Astrocyte (in vitro differentiated cells and primary cell): Measurements from ENCODE around the gene SGPL1. TPM values are rescaled to one million over a fixed set of nuclear protein-coding genes. Genes with fewer than 3 reads are reported as not detected.

ENCODE experiments used
- DNase-seq: peaks from one replicate; pipeline ENCODE4 v3.0.0-alpha.2; 2010; ENCODE audit warnings: low read depth
- FAIRE-seq: peaks from 2 replicates; lab custom pipeline; 2011; peaks lifted over from hg19 to GRCh38; lab: Jason Lieb, UNC
- H2AFZ ChIP-seq: 2 replicates; pipeline ENCODE4 v1.6.0; 2012; ENCODE audit warnings: low read depth, low read length, inconsistent platforms
- H3K27ac ChIP-seq: 2 replicates; pipeline ENCODE4 v1.5.1; 2011; ENCODE audit warnings: low read depth, low read length, inconsistent platforms
- H3K27me3 ChIP-seq: 2 replicates; pipeline ENCODE4 v1.6.0; 2011; ENCODE audit warnings: low read length, inconsistent platforms; ENCODE audit not compliant: insufficient read depth
- H3K36me3 ChIP-seq: 2 replicates; pipeline ENCODE4 v1.5.1; 2011; ENCODE audit warnings: low read length, inconsistent platforms; ENCODE audit not compliant: insufficient read depth
- H3K4me1 ChIP-seq: 2 replicates; pipeline ENCODE4 v1.5.1; 2011; ENCODE audit warnings: low read length, inconsistent platforms; ENCODE audit not compliant: insufficient read depth
- H3K4me2 ChIP-seq: 2 replicates; pipeline ENCODE4 v1.6.0; 2012; ENCODE audit warnings: low read length, inconsistent platforms
- H3K4me3 ChIP-seq: 2 replicates; pipeline ENCODE4 v1.5.1; 2011; ENCODE audit warnings: low read depth, mild to moderate bottlenecking, low read length, inconsistent platforms; ENCODE audit not compliant: insufficient read depth
- H3K79me2 ChIP-seq: 2 replicates; pipeline ENCODE4 v1.6.0; 2012; ENCODE audit warnings: mild to moderate bottlenecking, low read length, inconsistent platforms; ENCODE audit not compliant: insufficient read depth
- H3K9ac ChIP-seq: 2 replicates; pipeline ENCODE4 v1.6.0; 2012; ENCODE audit warnings: mild to moderate bottlenecking, low read length, inconsistent platforms
- H3K9me3 ChIP-seq: 2 replicates; pipeline ENCODE4 v1.5.1; 2012; ENCODE audit warnings: low read depth, mild to moderate bottlenecking, low read length, inconsistent platforms; ENCODE audit not compliant: insufficient read depth
- H4K20me1 ChIP-seq: 2 replicates; pipeline ENCODE4 v1.6.0; 2012; ENCODE audit warnings: low read length, inconsistent platforms; ENCODE audit not compliant: insufficient read depth
- H3K27ac Mint-ChIP-seq: one replicate; pipeline ENCODE4 v1.8.0; 2021; ENCODE audit warnings: mild to moderate bottlenecking, mixed read lengths; ENCODE audit not compliant: unreplicated experiment
- H3K27me3 Mint-ChIP-seq: one replicate; pipeline ENCODE4 v1.8.0; 2021; ENCODE audit warnings: low read depth, mixed read lengths; ENCODE audit not compliant: unreplicated experiment
- H3K36me3 Mint-ChIP-seq: one replicate; pipeline ENCODE4 v1.8.0; 2021; ENCODE audit warnings: low read depth, mixed read lengths; ENCODE audit not compliant: unreplicated experiment
- H3K4me1 Mint-ChIP-seq: one replicate; pipeline ENCODE4 v1.8.0; 2021; ENCODE audit warnings: low read depth, mixed read lengths; ENCODE audit not compliant: unreplicated experiment
- H3K4me3 Mint-ChIP-seq: one replicate; pipeline ENCODE4 v1.8.0; 2021; ENCODE audit warnings: mild to moderate bottlenecking, moderate library complexity, mixed read lengths; ENCODE audit not compliant: unreplicated experiment
- H3K9me3 Mint-ChIP-seq: one replicate; pipeline ENCODE4 v1.8.0; 2021; ENCODE audit warnings: mild to moderate bottlenecking, mixed read lengths; ENCODE audit not compliant: unreplicated experiment
- EZH2 ChIP-seq: IDR thresholded peaks from 2 replicates; pipeline ENCODE4 v1.6.1; 2012; ENCODE audit warnings: mild to moderate bottlenecking, low read length, inconsistent platforms; ENCODE audit not compliant: insufficient read depth
- total RNA-seq: library from RNA; stranded (reverse); gene quantifications from 2 replicates; pipeline ENCODE4 v1.2.1, GENCODE V29; 2021
- TF ChIP-seq, protein P1 (sequence below): IDR thresholded peaks from 2 replicates; pipeline ENCODE4 v1.5.1; 2011; ENCODE audit warnings: low read depth, mild to moderate bottlenecking, inconsistent platforms, low read length, moderate library complexity; ENCODE audit not compliant: insufficient read depth

SGPL1 gene
- total RNA-seq, 1 donor from 2014 or later = 101 TPM

DNA sequence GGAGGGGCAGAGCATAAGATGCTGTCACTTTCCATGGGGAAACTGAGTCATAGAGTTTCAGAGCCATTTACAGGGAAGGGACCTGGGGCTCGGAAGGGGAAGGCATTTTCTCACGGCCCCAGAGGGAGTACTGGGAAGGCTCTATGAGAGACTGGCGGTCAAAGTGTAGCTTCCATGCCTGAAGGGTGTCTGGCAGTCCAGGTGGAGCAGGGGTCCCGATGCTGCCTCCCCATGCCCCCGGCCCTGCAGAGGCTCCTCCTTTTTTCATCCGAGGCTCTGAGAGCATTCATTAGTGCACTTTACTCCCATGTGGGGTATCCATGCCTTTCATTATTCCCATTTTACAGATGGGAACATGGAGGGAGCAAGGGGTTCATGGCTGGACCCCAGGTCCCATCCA lies 100.5 kb downstream of the SGPL1 start:
- Histone ChIP-seq H3K4me1 (no peaks in the 10 kb centered on the region), H3K4me3 (no peak overlapping the region), H3K9me3 (no peaks in the 10 kb centered on the region), H3K27ac (no peak overlapping the region), H3K36me3 (no peaks in the 10 kb centered on the region), H3K79me2 (no peaks in the 10 kb centered on the region), H3K9ac (no peak overlapping the region), H2AFZ (no peak overlapping the region), H3K4me2 (no peak overlapping the region), H4K20me1 (no peaks in the 10 kb centered on the region), H3K27me3 (peaks cover 45% of the 10 kb centered on the region)
- H3K27ac Mint-ChIP-seq = no peak overlapping the region
- FAIRE-seq (no peak), DNase-seq (no peak)
- peaks cover 1% of the 10 kb centered on the region for H3K4me1 Mint-ChIP-seq
- no peaks in the 10 kb centered on the region for H3K36me3 Mint-ChIP-seq
- TF ChIP-seq EZH2 = no peak
- TF ChIP-seq, protein P1, sequence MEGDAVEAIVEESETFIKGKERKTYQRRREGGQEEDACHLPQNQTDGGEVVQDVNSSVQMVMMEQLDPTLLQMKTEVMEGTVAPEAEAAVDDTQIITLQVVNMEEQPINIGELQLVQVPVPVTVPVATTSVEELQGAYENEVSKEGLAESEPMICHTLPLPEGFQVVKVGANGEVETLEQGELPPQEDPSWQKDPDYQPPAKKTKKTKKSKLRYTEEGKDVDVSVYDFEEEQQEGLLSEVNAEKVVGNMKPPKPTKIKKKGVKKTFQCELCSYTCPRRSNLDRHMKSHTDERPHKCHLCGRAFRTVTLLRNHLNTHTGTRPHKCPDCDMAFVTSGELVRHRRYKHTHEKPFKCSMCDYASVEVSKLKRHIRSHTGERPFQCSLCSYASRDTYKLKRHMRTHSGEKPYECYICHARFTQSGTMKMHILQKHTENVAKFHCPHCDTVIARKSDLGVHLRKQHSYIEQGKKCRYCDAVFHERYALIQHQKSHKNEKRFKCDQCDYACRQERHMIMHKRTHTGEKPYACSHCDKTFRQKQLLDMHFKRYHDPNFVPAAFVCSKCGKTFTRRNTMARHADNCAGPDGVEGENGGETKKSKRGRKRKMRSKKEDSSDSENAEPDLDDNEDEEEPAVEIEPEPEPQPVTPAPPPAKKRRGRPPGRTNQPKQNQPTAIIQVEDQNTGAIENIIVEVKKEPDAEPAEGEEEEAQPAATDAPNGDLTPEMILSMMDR = no peak
- H3K27me3 Mint-ChIP-seq = peaks cover 73% of the 10 kb centered on the region
- no peak overlapping the region for H3K4me3 Mint-ChIP-seq
- no peaks in the 10 kb centered on the region for H3K9me3 Mint-ChIP-seq

DNA sequence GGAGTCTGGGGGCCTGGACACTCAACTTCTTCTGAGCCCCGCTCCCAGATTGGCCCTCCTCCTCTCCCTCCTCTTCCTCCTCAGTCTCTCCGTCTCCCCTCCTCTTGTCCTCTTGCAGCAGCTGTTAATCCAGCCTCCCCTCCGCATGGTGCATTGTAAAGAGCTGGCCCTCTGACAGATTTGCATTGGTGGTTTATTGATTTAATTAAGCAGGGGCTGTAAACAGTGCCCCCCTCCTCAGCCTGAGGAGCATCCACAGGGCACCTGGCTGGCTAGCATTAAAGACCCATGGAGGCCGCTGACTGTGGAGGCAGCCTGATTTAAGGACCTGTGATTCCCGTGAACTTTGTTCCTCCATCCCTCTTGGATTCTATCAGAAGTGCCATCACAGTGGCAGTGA lies 101.5 kb downstream of the SGPL1 start:
- no peaks in the 10 kb centered on the region for H4K20me1 ChIP-seq
- H3K4me3 Mint-ChIP-seq = no peak overlapping the region
- H3K27me3 Mint-ChIP-seq = peaks cover 75% of the 10 kb centered on the region
- H3K4me1 Mint-ChIP-seq = peaks cover 1% of the 10 kb centered on the region
- no peaks in the 10 kb centered on the region for H3K36me3 ChIP-seq
- H3K9ac ChIP-seq = no peak overlapping the region
- FAIRE-seq (no peak), DNase-seq (no peak)
- H3K27ac Mint-ChIP-seq = no peak overlapping the region
- no peak overlapping the region for H3K27ac ChIP-seq
- TF ChIP-seq, protein P1 = no peak
- peak; percentile 15 for TF ChIP-seq EZH2
- no peak overlapping the region for H2AFZ ChIP-seq
- no peaks in the 10 kb centered on the region for H3K36me3 Mint-ChIP-seq
- no peak overlapping the region for H3K4me3 ChIP-seq
- no peaks in the 10 kb centered on the region for H3K9me3 Mint-ChIP-seq
- H3K9me3 ChIP-seq = no peaks in the 10 kb centered on the region
- no peak overlapping the region for H3K4me2 ChIP-seq
- no peaks in the 10 kb centered on the region for H3K79me2 ChIP-seq
- H3K4me1 ChIP-seq = no peaks in the 10 kb centered on the region
- peaks cover 49% of the 10 kb centered on the region for H3K27me3 ChIP-seq

DNA sequence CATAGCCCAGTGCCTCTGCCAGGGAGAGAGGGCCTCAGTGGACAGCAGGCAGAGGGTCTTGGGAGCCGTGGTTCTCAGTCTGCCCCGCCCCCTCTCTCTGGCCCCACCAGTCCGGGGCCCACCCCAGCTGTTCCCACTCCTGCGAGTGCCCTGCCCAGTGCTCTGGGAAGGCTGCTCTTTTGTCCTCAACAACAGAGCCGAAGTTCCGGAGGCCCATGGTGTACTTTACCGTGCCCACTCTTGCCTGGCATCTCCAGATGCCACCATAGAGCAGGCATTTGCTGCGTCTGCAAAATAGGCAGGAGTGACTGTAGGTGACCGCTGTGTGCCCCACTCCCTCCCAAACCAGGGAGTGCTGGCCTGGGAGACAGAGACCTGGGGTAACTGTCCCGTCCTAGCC lies 101.9 kb downstream of the SGPL1 start:
- H3K79me2 ChIP-seq = no peaks in the 10 kb centered on the region
- no peak for TF ChIP-seq EZH2
- TF ChIP-seq, protein P1 = no peak
- no peak overlapping the region for H3K4me2 ChIP-seq
- Mint-ChIP-seq H3K4me1 (peaks cover 1% of the 10 kb centered on the region), H3K9me3 (no peaks in the 10 kb centered on the region), H3K36me3 (no peaks in the 10 kb centered on the region), H3K27ac (no peak overlapping the region), H3K27me3 (peaks cover 78% of the 10 kb centered on the region), H3K4me3 (no peak overlapping the region)
- H2AFZ ChIP-seq = no peak overlapping the region
- peaks cover 50% of the 10 kb centered on the region for H3K27me3 ChIP-seq
- H3K4me1 ChIP-seq = no peaks in the 10 kb centered on the region
- H3K36me3 ChIP-seq = no peaks in the 10 kb centered on the region
- no peak for DNase-seq
- H4K20me1 ChIP-seq = no peaks in the 10 kb centered on the region
- H3K9me3 ChIP-seq = no peaks in the 10 kb centered on the region
- no peak overlapping the region for H3K9ac ChIP-seq
- H3K4me3 ChIP-seq = no peak overlapping the region
- FAIRE-seq = no peak
- H3K27ac ChIP-seq = no peak overlapping the region
